ENCODE data around the gene AFDN.

AFDN gene

DNA sequence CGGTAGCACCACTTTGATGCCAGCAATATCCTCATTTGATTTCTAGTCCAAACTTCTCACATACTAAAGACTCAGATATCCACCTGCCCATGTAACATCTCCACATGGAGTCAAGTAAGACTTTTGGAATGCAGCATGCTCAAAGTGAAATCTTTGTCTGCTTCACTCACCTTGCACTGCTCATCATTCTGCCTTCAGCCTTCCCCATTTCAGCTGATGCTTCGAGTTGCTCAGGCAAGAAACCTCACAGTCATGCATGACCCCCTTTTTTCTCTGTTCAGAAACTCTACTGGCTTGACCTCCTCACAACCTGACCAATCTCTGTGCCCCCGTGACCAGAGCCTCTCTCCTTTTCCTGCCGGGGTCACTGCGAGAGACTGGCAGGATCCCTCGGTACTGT is 129.8 kb downstream of the AFDN start:
- TF ChIP-seq, protein P1, sequence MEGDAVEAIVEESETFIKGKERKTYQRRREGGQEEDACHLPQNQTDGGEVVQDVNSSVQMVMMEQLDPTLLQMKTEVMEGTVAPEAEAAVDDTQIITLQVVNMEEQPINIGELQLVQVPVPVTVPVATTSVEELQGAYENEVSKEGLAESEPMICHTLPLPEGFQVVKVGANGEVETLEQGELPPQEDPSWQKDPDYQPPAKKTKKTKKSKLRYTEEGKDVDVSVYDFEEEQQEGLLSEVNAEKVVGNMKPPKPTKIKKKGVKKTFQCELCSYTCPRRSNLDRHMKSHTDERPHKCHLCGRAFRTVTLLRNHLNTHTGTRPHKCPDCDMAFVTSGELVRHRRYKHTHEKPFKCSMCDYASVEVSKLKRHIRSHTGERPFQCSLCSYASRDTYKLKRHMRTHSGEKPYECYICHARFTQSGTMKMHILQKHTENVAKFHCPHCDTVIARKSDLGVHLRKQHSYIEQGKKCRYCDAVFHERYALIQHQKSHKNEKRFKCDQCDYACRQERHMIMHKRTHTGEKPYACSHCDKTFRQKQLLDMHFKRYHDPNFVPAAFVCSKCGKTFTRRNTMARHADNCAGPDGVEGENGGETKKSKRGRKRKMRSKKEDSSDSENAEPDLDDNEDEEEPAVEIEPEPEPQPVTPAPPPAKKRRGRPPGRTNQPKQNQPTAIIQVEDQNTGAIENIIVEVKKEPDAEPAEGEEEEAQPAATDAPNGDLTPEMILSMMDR (IDR thresholded peaks at IDR 0.05; ENCODE audit: low read depth, low read length) = no peak
- no peak for DNase-seq (ENCODE audit: low read depth in 2 of 2)
- no peak overlapping the region for H3K4me3 ChIP-seq (replicated peaks in 1 of 2; ENCODE audit: low read depth in 2 of 2, low read length in 2 of 2)

DNA sequence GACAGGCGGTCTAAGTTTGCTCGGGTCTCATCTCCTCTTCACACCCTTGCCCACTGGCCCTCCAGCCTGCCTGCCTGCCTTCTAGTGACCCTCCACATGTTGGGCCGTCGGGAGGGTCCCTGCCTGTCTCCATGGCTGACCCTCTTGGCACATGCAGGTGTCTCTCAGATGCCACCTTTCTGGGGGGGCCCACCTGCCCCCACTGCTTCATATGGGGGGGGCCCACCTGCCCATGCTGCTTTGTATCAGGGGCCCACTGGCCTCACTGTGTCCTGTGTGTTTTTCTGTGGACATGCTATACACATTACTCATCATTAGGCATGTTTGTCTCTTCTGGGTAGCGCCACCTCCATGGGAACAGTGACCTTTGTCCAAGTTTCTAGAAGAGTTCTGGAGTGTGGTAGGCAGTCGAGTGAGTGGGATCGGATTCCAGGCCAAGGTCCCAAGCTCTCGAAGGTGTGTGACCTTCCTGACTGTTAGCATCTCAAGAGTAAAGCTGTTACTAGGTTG is 130.3 kb downstream of the AFDN start:
- TF ChIP-seq, protein P1 (IDR thresholded peaks at IDR 0.05; ENCODE audit: low read depth, low read length) = no peak
- DNase-seq (ENCODE audit: low read depth in 2 of 2) = peak; percentile 17 to 50
- no peak overlapping the region for H3K4me3 ChIP-seq (replicated peaks in 1 of 2; ENCODE audit: low read depth in 2 of 2, low read length in 2 of 2)

DNA sequence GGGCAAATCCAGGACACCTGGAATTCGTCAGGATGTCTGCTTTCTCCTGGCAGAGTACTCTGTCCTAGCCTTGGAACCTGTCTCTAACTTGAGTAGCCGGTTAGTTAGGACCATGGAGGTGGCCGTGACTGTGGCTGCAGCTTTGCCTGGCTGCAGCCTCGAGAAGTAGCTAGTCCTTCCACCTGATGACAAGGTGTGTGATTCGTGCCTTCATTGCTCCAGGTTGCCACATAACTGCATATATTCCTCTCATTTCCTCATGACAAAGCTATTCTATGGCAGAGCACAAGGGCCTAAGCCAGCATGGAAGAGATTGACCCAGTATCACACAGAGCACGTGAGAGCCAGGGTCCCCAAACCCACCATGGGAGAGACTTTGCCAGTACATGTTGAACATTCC is 130.9 kb downstream of the AFDN start:
- H3K4me3 ChIP-seq (replicated peaks in 1 of 2; ENCODE audit: low read depth in 2 of 2, low read length in 2 of 2) = no peak overlapping the region
- TF ChIP-seq, protein P1 (IDR thresholded peaks at IDR 0.05; ENCODE audit: low read depth, low read length) = no peak
- DNase-seq (ENCODE audit: low read depth in 2 of 2) = no peak

DNA sequence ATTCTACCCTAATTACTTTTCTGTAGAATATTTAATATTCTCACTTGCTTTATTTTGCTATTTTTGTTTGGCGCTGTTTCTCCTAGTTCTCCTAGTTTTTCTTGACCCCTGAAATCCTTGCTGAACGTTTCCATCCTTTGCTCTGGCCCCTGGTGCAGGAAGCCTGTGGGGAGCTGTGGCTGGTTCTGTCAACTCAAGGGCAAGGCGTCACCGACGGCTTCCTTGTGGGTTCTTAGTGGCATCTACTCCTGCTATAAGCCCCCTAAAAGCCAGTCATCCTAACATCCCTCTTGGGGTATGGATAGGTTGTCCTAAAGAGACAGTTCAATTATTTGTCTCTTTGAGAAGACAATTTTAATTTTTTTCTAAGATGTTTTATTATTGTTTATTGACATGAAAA is 133.9 kb downstream of the AFDN start:
- H3K4me3 ChIP-seq (replicated peaks in 1 of 2; ENCODE audit: low read depth in 2 of 2, low read length in 2 of 2) = no peak overlapping the region
- no peak for DNase-seq (ENCODE audit: low read depth in 2 of 2)
- TF ChIP-seq, protein P1 (IDR thresholded peaks at IDR 0.05; ENCODE audit: low read depth, low read length) = no peak

DNA sequence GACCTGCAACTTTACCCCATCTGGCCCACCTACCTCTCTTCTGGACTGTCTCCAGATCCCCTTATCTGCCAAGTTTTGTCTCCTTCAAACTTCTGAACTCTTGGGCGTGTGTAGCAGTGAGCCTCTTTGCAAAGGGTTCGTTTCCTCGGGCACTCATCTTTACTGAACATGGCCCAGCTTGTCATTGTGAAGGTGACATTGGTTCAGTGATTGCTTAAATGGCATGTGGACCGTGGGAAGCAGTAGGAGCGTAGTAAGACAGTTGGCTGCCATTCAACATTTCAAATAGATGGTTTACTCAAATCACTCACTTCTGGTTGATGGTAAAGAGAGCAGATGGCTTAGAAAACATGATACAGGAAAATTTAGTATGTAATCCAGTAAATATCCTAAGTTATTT is 136.0 kb downstream of the AFDN start:
- TF ChIP-seq, protein P1 (IDR thresholded peaks at IDR 0.05; ENCODE audit: low read depth, low read length) = no peak
- no peak for DNase-seq (ENCODE audit: low read depth in 2 of 2)
- H3K4me3 ChIP-seq (replicated peaks in 1 of 2; ENCODE audit: low read depth in 2 of 2, low read length in 2 of 2) = no peak overlapping the region

DNA sequence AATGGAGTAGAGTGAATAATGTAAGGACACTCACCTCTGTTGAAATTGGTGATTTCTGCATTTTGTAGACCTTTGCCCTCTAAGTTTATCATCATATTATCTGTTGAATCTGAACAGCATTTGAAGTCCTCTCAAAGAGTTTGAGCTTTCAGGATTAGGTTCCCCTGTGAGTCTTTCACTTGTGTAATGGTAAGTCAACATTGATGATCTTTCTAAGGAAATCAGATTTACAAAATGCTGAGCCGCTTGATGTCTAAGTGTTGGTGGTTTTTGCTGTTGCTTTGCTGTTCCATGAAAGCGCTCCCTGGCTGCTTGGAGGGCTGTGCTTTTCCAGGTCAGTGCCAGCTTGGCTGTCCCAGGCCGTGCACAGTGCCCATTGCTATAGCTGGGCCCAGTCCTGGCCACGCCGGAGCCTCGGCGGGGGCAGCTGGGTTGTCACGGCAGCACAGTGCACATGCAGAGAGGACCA is 136.9 kb downstream of the AFDN start:
- DNase-seq (ENCODE audit: low read depth in 2 of 2) = no peak
- no peak overlapping the region for H3K4me3 ChIP-seq (replicated peaks in 1 of 2; ENCODE audit: low read depth in 2 of 2, low read length in 2 of 2)
- TF ChIP-seq, protein P1 (IDR thresholded peaks at IDR 0.05; ENCODE audit: low read depth, low read length) = no peak
